Measurements from ENCODE around the gene DNAI1.

The DNAI1 gene

GRCh38 chr9:34560599-34561214 is 102.1 kb downstream of the DNAI1 start:
- DNase-seq: no peak

- no peak for DNase-seq
Observed at GRCh38 chr9:34562135-34562745, 103.6 kb downstream of the DNAI1 start.

- DNase-seq: no peak
Observed at GRCh38 chr9:34563262-34563661, 104.7 kb downstream of the DNAI1 start.

GRCh38 chr9:34564617-34565016 is 106.0 kb downstream of the DNAI1 start:
- DNase-seq: no peak

GRCh38 chr9:34565856-34566255 is 107.3 kb downstream of the DNAI1 start:
- DNase-seq: no peak

- no peak for DNase-seq
Observed at GRCh38 chr9:34566322-34566721, 107.7 kb downstream of the DNAI1 start.

- DNase-seq: no peak
Observed at GRCh38 chr9:34566972-34567371, 108.4 kb downstream of the DNAI1 start.

GRCh38 chr9:34568133-34568532 is 109.5 kb downstream of the DNAI1 start:
- no peak for DNase-seq

GRCh38 chr9:34568774-34569173 is 110.2 kb downstream of the DNAI1 start:
- no peak for DNase-seq

GRCh38 chr9:34570376-34570775 is 111.8 kb downstream of the DNAI1 start:
- no peak for DNase-seq
